GM23248 (cell line): Measurements from ENCODE around the gene N4BP2.

Source experiments
- EZH2 ChIP-seq: fragments of 200-600 bp; sonication (generic); IDR thresholded peaks from 2 replicates; pipeline ENCODE4 v1.6.1; 2018; ENCODE audit warnings: antibody characterized with exemption, mild to moderate bottlenecking; ENCODE audit not compliant: insufficient read depth, poor library complexity, severe bottlenecking
- EZH2phosphoT487 ChIP-seq: fragments of 200-600 bp; sonication (generic); IDR thresholded peaks from 2 replicates; pipeline ENCODE4 v1.6.1; 2018; ENCODE audit warnings: antibody characterized with exemption, moderate library complexity, mild to moderate bottlenecking, low read depth; ENCODE audit not compliant: insufficient read depth

- no peak for TF ChIP-seq EZH2phosphoT487
- no peak for TF ChIP-seq EZH2
Measured at GRCh38 chr4:40055863-40056715, 561 bp upstream of the N4BP2 start.
